CD4-positive, alpha-beta T cell treated with Interleukin-1 beta for 1 hour (primary cell): Measurements from ENCODE around the gene NARF.

Source experiments
- DNase-seq, 2 donors: peaks; one replicate each; pipeline ENCODE4 v3.0.0-alpha.2; 2020 to 2022

Gene NARF

DNA sequence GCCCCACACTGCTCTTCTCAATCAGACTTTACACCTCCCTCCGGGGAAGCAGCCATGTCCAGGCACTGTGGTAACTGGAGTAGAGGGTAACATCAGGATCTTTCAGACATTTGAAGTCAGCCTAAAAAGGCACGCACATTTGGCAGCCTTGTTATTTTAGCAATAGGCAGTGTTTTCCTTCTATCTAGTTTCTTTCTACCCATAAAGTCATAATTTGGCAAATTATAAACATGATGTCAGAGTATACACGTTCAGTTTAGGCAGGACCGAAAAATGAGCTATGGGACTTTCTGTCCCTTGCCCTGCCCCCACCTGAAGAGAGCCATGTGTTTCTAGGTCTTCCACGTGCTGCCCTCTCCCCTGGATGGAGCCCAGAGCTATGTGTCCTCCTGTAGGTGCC is 21.1 kb downstream of the NARF start:
- DNase-seq, result no peak

DNA sequence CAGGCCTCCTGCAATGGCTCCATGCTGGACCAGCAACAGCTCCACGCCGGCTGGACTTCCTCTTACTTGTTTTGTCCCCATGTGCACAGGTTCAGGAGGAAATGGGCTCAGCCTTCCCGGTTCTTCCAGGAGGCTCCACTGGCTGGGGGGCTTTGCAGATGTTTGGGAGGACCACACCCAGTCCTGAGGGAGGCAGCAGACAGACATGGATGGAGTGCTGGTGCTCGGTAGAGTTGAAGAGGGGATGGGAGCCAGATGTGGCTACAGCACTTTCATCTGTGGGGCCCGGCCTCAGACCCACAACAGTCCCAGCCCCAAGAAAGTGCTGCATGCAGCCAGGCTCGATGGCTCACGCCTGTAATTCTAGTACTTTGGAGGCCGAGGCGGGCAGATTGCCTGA is 21.8 kb downstream of the NARF start:
- DNase-seq, result no peak

DNA sequence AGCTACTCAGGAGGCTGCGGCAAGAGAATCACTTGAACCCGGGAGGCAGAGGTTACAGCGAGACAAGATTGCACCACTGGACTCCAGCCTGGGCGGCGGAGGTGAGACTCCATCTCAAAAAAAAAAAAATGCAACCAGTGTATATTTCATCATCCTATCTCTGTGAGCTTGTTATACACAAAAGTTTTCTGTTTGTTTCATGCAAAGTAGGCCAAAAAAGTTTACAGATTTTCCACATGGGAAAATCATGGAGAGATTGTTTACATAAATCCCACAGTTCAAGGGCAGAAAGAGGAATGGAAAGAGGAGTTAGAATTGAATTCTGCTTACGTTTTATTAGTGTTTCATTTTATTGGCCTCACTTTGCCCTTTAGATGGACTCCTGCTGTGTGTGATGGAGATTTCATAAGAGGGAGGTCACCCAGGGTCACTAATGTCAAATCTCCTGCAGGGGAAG is 24.7 kb downstream of the NARF start:
- DNase-seq, result no peak

GRCh38 chr17:82483836-82484235 is 25.3 kb downstream of the NARF start:
- no peak for DNase-seq

DNA sequence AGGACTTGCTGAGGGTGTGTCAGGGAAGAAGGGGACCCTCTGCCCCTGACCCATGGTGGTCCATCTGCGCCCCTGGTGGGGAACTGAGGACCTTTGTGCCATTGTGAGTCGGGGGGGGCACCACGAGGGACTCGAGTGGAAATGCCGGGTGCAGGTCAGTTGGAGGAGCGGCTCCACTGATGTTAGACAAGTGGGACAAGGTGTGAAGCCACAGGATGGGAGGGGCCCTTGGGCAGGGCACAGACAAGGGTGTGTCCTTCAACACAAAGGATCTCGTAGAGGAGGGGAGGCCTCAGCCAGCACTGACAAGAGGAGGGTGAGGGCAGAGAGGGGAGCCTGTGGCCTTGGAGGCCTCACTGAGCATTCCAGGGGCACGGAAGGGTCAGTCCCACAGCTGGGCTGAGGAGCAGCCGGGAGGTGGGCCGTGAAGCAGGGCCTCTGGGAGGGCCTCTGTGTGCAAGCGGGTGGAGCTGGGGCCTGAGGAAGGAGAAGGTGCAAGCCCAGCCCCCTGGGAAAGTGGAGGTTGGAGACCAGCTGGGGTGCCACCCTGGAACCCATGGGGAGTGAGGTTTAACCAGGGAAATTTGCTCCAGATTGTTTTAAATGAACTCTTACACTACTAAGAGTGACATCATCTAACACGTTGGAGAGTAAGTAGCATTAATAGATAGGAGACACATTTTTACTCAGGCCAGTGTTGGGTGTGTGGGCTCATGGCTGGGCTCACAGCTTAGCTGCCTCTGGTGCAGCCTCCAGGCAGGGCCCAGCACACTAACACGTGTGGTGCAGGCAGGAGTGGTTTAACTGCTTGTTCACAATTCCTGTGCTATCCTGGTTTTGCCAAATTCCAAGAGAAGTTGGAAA is 27.9 kb downstream of the NARF start:
- DNase-seq, result no peak

DNA sequence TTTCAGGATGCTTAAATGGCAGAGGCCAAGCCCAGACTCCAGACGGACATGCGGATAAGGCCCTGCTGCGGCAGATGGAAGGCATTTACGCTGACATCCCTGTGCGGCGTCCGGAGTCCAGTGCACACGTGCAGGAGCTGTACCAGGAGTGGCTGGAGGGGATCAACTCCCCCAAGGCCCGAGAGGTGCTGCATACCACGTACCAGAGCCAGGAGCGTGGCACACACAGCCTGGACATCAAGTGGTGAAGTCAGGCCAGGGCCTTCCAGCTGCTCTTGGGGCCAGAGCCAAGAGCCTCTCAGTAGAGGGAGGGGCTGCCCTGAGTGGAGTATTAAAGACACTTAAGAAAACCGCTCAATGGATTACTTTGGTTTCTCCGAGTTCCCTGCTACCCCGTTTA is 29.4 kb downstream of the NARF start:
- DNase-seq, result no peak

DNA sequence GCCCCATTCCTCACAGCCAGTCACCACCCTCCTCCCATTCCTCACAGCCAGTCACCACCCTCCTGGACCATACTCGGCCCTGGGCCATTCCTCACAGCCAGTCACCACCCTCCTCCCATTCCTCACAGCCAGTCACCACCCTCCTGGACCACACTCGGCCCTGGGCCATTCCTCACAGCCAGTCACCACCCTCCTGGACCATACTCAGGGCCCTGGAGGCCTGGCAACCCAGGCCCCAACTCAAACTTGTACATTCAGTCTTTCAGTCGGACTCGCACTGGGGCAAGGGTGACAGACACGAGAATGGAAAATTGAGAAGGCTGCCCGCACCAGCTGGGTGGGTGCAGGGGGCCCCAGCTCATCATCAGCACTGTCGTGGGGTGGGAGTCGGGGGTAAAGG is 30.6 kb downstream of the NARF start:
- DNase-seq, result no peak

DNA sequence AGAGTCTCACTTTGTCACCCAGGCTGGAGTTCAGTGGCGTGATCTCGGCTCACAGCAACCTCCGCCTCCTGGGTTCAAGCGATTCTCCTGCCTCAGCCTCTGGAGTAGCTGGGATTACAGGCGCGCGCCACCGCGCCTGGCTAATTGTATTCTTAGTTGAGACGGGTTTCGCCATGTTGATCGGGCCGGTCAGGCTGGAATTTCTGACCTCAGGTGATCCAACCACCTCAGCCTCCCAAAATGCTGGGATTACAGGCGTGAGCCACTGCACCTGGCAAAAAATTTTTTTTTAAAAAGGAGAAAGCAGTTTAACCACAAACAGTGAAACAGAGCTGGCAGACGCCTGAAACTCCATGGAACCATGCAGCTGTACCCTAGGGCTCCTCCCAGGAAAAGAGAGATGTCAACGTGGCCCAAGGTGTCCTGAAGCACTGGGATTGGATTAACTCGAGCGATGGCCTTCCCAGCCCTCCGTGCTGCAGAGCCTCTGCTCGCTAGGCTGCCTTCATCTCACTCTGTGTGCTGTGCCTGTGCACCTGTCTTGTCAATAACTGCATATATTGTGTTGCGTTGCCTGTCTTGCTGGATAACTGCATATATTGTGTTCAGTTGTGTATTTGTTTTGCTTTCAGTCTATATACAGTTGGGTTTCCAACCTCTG is 31.4 kb downstream of the NARF start:
- no peak for DNase-seq

DNA sequence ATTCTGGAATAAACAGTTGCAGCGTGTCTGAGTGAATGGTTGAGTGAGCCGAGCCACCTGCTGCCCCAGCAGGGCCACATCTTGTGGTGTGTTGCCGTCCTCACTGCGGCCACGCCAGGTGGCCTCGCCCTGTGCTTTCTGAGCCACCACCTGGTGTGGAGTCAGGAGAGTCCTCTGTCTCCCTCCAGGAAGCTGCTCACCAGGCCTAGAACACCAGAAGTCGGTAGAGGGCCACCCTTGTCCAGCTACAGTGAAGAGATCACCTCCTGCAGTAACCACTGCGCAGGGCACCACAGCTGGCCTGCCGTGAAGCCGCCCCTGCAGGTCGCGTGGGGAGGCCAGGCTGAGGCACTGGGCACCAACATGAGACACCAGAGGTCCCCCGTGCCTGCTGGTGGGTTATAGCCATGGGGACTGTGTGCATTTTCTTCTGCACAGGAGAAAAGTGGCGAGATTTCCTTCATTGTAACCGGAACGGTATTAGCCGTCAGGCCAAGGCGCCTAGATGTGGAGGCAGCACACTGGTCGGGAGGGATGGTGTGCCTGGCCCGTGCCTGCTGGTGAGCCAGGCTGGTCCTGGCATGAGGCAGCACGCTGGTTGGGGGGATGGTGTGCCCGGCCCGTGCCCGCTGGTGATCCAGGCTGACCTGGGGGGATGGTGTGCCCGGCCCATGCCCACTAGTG is 32.1 kb downstream of the NARF start:
- no peak for DNase-seq

GRCh38 chr17:82491196-82491530 is 32.6 kb downstream of the NARF start:
- no peak for DNase-seq

- no peak for DNase-seq
These were observed 33.0 kb downstream of the NARF start for GRCh38 chr17:82491533-82491932.

- DNase-seq, result no peak
These were observed 34.2 kb downstream of the NARF start for GRCh38 chr17:82492643-82493225.

- no peak for DNase-seq
These were observed 34.8 kb downstream of the NARF start for GRCh38 chr17:82493226-82493781.

DNA sequence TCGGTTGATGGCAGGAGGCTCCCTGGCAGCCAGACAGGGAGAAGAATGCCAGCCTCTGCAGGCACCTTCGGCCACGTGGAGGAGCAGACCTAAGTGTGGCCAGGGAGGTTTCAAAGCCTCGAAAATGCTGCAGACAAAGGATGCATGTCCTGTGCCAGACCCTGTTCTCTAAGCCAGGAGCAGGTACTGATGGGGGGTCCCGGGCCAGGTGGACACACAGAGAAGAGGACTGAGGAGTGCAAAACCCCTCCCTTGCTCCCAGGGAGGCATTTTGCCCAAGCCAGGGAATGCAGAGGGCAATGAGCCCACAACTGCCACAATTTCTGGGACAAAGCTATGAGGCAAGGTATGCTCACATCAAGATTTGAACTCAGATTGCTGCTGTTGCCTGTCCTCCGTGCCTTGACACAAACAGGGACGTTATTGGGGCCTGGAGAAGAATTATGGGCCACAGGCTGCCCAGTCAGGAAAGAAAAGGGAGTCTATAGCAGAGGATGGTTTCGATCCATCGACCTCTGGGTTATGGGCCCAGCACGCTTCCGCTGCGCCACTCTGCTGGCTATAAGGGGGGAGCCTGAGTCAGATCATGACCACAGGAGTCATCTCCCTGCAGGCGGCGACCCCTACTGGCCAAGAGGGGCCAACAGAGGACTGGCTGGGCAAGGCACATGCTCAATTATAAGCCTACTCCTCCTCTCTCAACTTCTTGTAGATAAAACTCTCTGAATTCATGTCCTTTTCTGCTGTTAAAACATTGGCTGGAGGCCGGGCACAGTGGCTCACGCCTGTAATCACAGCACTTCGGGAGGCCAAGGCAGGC is 35.9 kb downstream of the NARF start:
- DNase-seq, result peak; percentile 90 to 93

DNA sequence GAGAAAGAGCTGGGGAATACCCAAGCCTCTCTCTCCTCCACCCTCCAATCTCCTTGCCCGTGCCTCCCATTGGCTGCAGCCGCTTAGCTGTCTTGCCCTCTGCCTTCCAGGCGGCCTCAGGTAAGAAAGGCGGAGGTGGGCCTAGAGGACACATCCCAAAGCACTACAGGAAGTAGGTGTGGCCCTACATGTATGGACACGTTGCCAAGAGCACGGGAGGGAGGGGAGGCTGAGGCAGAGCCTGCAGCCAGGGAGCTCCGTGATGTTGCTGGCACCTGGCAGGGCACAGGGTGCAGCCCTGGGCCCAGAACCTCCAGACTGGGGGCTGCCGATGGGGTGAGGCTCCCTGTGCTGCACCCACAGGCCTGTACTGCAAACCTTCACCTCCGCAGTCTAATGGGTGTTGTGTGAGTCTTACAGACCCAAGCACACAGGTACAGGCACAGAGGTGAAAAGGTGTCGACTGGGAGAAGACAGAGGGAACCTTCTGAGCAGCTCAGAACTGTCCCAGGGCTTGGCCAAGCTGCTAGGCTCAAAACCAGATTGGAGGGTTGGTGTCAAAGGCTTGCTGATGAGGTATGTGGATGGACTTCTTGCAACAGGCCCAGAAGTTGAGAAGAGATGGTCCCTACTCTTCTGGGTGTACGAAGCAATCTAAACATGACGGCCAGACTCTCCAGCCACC is 37.4 kb downstream of the NARF start:
- DNase-seq, result no peak

GRCh38 chr17:82496529-82497434 is 38.2 kb downstream of the NARF start:
- peak; percentile 90 to 93 for DNase-seq

DNA sequence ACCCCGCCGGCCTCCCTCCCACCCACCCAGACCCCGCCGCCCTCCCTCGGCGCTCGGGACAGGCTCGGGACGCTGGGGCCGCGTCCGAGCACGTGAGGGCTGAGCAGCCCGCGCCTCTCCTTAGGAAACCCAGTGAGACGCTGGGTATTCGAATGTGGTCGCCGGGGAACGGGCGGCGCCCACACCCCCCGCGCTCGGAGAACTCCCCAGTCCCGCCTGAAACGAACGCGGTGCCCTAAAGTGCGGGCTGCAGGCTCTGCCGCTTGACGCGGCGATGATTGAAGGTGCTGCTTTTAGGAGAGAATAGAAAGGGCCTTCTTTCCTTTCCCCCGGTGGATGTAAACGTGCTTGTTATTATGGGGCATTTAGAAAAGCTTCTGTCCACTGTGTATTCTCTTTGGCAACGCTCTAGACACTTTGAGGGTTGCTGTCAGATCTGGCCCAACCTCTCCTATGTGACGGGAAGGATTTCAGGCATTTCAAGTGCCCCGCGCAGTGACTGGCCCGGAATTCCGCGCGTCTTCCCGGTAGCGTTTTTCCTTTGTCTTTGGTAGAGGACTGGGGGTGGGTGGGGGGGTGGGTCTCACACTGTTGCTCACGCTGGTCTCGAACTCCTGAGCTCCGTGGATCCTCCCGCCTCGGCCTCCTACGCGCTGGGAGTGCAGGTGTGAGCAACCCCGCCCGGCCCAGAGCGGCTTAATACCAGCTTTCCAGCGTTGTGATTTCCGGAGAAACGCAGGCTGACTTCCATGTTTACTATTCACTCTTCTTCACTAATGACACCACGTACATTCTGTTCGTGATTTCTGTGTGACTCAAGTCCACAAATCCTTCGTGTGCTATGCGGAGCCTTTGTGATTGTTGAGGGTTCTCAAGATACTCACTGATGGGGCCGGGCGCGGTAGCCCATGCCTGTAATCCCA is 39.2 kb downstream of the NARF start:
- DNase-seq, result peak; percentile 48 to 57

GRCh38 chr17:82502207-82502606 is 43.7 kb downstream of the NARF start:
- no peak for DNase-seq

DNA sequence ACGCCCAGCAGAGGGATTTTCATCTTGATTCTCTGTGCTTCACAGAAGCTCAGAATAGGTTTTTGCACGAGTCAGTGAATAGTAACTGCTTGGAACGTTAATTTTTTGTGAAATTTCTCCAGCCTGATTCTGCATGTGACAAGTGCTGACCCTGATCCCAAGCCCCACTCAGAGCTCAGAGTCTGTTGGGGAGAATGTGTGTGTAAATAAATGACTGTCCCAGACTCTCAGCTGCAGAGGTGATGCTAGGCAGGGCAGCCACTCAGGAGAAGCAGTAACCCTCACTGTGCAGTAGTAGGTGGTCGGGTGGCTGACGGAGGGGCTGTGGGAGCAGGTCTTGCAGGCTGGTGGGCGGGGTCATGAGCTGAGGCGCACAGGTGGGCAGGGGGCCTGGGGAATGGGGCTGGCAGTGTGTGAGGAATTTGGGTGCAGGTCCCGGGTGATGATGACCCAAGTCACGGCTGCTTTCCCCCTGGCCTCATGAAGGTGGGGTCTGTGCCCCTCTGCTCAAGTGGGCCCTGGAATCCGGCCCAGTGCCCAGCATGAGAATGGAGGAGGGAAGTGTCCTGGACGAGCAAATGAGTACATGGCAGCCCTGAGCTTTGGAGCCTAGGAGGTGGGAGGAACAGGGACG is 44.7 kb downstream of the NARF start:
- no peak for DNase-seq
